GM21528 (cell line): Measurements from ENCODE around the gene SHISA6.

Experiments
- ATAC-seq: cut with Tn5 transposase; IDR thresholded peaks from one replicate; pipeline ENCODE4 v1.9.1; 2021; ENCODE audit warnings: mild to moderate bottlenecking, moderate library complexity; ENCODE audit not compliant: unreplicated experiment, low FRiP score

SHISA6 gene

GRCh38 chr17:11264183-11264871 is 23.3 kb downstream of the SHISA6 start:
- ATAC-seq, result no peak

- no peak for ATAC-seq
These were observed 27.1 kb downstream of the SHISA6 start for GRCh38 chr17:11267999-11268575.

GRCh38 chr17:11269210-11269609 is 28.2 kb downstream of the SHISA6 start:
- ATAC-seq, result no peak

GRCh38 chr17:11272191-11272590 is 31.2 kb downstream of the SHISA6 start:
- ATAC-seq, result no peak

- ATAC-seq, result no peak
These were observed 32.6 kb downstream of the SHISA6 start for GRCh38 chr17:11273596-11273995.

- no peak for ATAC-seq
These were observed 33.1 kb downstream of the SHISA6 start for GRCh38 chr17:11274106-11274505.

GRCh38 chr17:11276486-11276885 is 35.5 kb downstream of the SHISA6 start:
- ATAC-seq, result no peak

- ATAC-seq, result no peak
These were observed 37.4 kb downstream of the SHISA6 start for GRCh38 chr17:11278186-11278991.

- ATAC-seq, result no peak
These were observed 37.9 kb downstream of the SHISA6 start for GRCh38 chr17:11278992-11279270.

GRCh38 chr17:11279776-11280344 is 38.8 kb downstream of the SHISA6 start:
- ATAC-seq, result no peak

- no peak for ATAC-seq
These were observed 41.6 kb downstream of the SHISA6 start for GRCh38 chr17:11282586-11282985.

- no peak for ATAC-seq
These were observed 43.8 kb downstream of the SHISA6 start for GRCh38 chr17:11284811-11285210.

GRCh38 chr17:11285946-11286345 is 44.9 kb downstream of the SHISA6 start:
- ATAC-seq, result no peak

GRCh38 chr17:11287791-11288190 is 46.8 kb downstream of the SHISA6 start:
- no peak for ATAC-seq

- ATAC-seq, result no peak
These were observed 49.8 kb downstream of the SHISA6 start for GRCh38 chr17:11290814-11291213.

- no peak for ATAC-seq
These were observed 51.5 kb downstream of the SHISA6 start for GRCh38 chr17:11292491-11292890.

GRCh38 chr17:11293480-11293879 is 52.5 kb downstream of the SHISA6 start:
- no peak for ATAC-seq

- ATAC-seq, result no peak
These were observed 53.8 kb downstream of the SHISA6 start for GRCh38 chr17:11294826-11295225.

GRCh38 chr17:11296994-11297393 is 56.0 kb downstream of the SHISA6 start:
- no peak for ATAC-seq

GRCh38 chr17:11298401-11298800 is 57.4 kb downstream of the SHISA6 start:
- no peak for ATAC-seq

- no peak for ATAC-seq
These were observed 59.2 kb downstream of the SHISA6 start for GRCh38 chr17:11300201-11300600.

GRCh38 chr17:11300738-11301137 is 59.7 kb downstream of the SHISA6 start:
- no peak for ATAC-seq
